HepG2 (cell line): ENCODE results near the gene BPGM. TPM values are rescaled to one million over a fixed set of nuclear protein-coding genes. Genes with fewer than 3 reads are reported as not detected.

Experiments used
- ATAC-seq: fragments of 200-7000 bp; cut with Tn5 transposase; 3 replicates; pipeline ENCODE4 v1.9.1; 2020; ENCODE audit warnings: mild to moderate bottlenecking, moderate library complexity
- BruUV-seq: library from RNA; stranded (reverse); fragments of 400-500 nt; replicated peaks from 2 replicates; lab custom pipeline; 2021; lab: Mats Ljungman, UMichigan
- CTCF ChIA-PET: fragments of 300-600 bp; formaldehyde crosslinking; extraction: SDS; loops from one replicate; lab custom pipeline; 2021; ENCODE audit warnings: low total read pairs, inconsistent platforms, low intra/inter-chr PET ratio; lab: Yijun Ruan, JAX
- POLR2A ChIA-PET: fragments of 350-600 bp; sonication (Branson Sonifier 250); formaldehyde crosslinking; loops from one replicate; lab custom pipeline; 2020; ENCODE audit warnings: antibody characterized with exemption, inconsistent platforms; lab: Yijun Ruan, JAX
- DNase-seq: peaks from one replicate; pipeline ENCODE4 v3.0.0-alpha.2; 2015; ENCODE audit warnings: low spot score
- FAIRE-seq: peaks from 3 replicates; lab custom pipeline; 2011; peaks lifted over from hg19 to GRCh38; lab: Jason Lieb, UNC
- H2AFZ ChIP-seq: one replicate; pipeline ENCODE4 v1.6.1; 2011; ENCODE audit warnings: low read length, inconsistent platforms
- H3K27ac ChIP-seq: fragments of 300-600 bp; 3 replicates; pipeline ENCODE4 v1.8.0; 2011; ENCODE audit warnings: mixed run types, mild to moderate bottlenecking, mixed read lengths, low read length, inconsistent platforms; ENCODE audit not compliant: insufficient read depth; ENCODE audit errors: extremely low read length
- H3K27me3 ChIP-seq, 2 experiments: fragments of 200-600 bp in 1 of 2; 2 replicates in 1 of 2; 3 replicates in 1 of 2; pipeline versions ENCODE4 v1.6.0 to v1.8.0; 2011; ENCODE audit warnings: low read length in 2 of 2, mild to moderate bottlenecking in 2 of 2, moderate library complexity in 2 of 2, inconsistent platforms in 1 of 2; ENCODE audit not compliant: insufficient read depth in 2 of 2, control insufficient read depth in 1 of 2
- H3K36me3 ChIP-seq, 2 experiments: fragments of 200-600 bp in 1 of 2; replicated peaks in 1 of 2; 2 replicates in 1 of 2; 3 replicates in 1 of 2; pipeline versions ENCODE4 v1.5.1 to v1.8.0; 2011; ENCODE audit warnings: low read length in 2 of 2, inconsistent platforms in 1 of 2; ENCODE audit not compliant: insufficient read depth in 2 of 2, control insufficient read depth in 1 of 2
- H3K4me1 ChIP-seq: 2 replicates; pipeline ENCODE4 v1.5.1; 2012; ENCODE audit warnings: low read length, inconsistent platforms; ENCODE audit not compliant: insufficient read depth
- H3K4me2 ChIP-seq: 2 replicates; pipeline ENCODE4 v1.6.0; 2011; ENCODE audit warnings: low read depth, low read length, inconsistent platforms
- H3K4me3 ChIP-seq, 3 experiments: fragments of 200-600 bp in 1 of 3; sonication (generic), shearing (Covaris generic) in 1 of 3; replicated peaks in 1 of 3; 2 replicates each; pipeline ENCODE4 v1.5.1; 2011 to 2016; ENCODE audit warnings: low read length in 3 of 3, inconsistent platforms in 2 of 3, low read depth in 2 of 3, mild to moderate bottlenecking in 2 of 3, control low read depth in 1 of 3, mixed read lengths in 1 of 3; ENCODE audit not compliant: insufficient read depth in 1 of 3
- H3K79me2 ChIP-seq: one replicate; pipeline ENCODE4 v1.6.1; 2011; ENCODE audit warnings: low read length, inconsistent platforms; ENCODE audit not compliant: insufficient read depth
- H3K9ac ChIP-seq: 2 replicates; pipeline ENCODE4 v1.6.0; 2011; ENCODE audit warnings: mild to moderate bottlenecking, low read depth, low read length, inconsistent platforms; ENCODE audit not compliant: insufficient read depth
- H3K9me3 ChIP-seq: 2 replicates; pipeline ENCODE4 v1.5.1; 2012; ENCODE audit warnings: mild to moderate bottlenecking, low read length
- H4K20me1 ChIP-seq: 2 replicates; pipeline ENCODE4 v1.6.0; 2011; ENCODE audit warnings: inconsistent platforms, mild to moderate bottlenecking, low read length, moderate library complexity; ENCODE audit not compliant: insufficient read depth
- CREM ChIP-seq, 2 experiments: sonication (generic) in 1 of 2; formaldehyde crosslinking in 1 of 2; IDR thresholded peaks; 2 replicates each; pipeline versions ENCODE4 v1.4.0 to v1.6.1; 2016 to 2020; ENCODE audit warnings: antibody characterized with exemption in 1 of 2, mild to moderate bottlenecking in 1 of 2, missing genetic modification reagents in 1 of 2
- ISL2 ChIP-seq: sonication (generic); formaldehyde crosslinking; IDR thresholded peaks from 2 replicates; pipeline ENCODE4 v1.5.0; 2020; ENCODE audit warnings: missing genetic modification reagents
- MEIS1 ChIP-seq: sonication (generic); formaldehyde crosslinking; IDR thresholded peaks from 2 replicates; pipeline ENCODE4 v1.9.0; 2021; ENCODE audit warnings: mild to moderate bottlenecking, missing genetic modification reagents, moderate library complexity, borderline replicate concordance
- MZF1 ChIP-seq: sonication (generic); formaldehyde crosslinking; IDR thresholded peaks from 2 replicates; pipeline ENCODE4 v1.8.1; 2023; ENCODE audit warnings: mild to moderate bottlenecking, missing genetic modification reagents, borderline replicate concordance
- PBX2 ChIP-seq: IDR thresholded peaks from 2 replicates; pipeline ENCODE4 v1.6.1; 2016; ENCODE audit warnings: control low read depth
- ZBTB20 ChIP-seq: sonication (generic); formaldehyde crosslinking; IDR thresholded peaks from 2 replicates; pipeline ENCODE4 v1.8.1; 2023; ENCODE audit warnings: missing genetic modification reagents, low read depth, mild to moderate bottlenecking, borderline replicate concordance
- ZFP1 ChIP-seq: IDR thresholded peaks from 2 replicates; pipeline ENCODE4 v1.6.1; 2016
- ZNF543 ChIP-seq: sonication (generic); formaldehyde crosslinking; IDR thresholded peaks from 2 replicates; pipeline ENCODE4 v1.4.0; 2020; ENCODE audit warnings: mild to moderate bottlenecking, missing genetic modification reagents
- ZNF556 ChIP-seq: sonication (generic); formaldehyde crosslinking; IDR thresholded peaks from 2 replicates; pipeline ENCODE4 v1.4.0; 2020; ENCODE audit warnings: mild to moderate bottlenecking, missing genetic modification reagents, borderline replicate concordance
- ZNF564 ChIP-seq: sonication (generic); formaldehyde crosslinking; IDR thresholded peaks from 2 replicates; pipeline ENCODE4 v1.8.1; 2023; ENCODE audit warnings: mild to moderate bottlenecking, missing genetic modification reagents
- ZNF674 ChIP-seq: sonication (generic); formaldehyde crosslinking; IDR thresholded peaks from 2 replicates; pipeline ENCODE4 v1.5.0; 2020; ENCODE audit warnings: low read depth, mild to moderate bottlenecking, missing genetic modification reagents
- WGBS: methylation state at CpG from one replicate; pipeline ENCODE4 v1.1.6; 2017; ENCODE audit warnings: low lambda C conversion rate; 5-methylcytosine and 5-hydroxymethylcytosine counted together
- in situ Hi-C: cut with HindIII; loops from 2 replicates; pipeline ENCODE4 v1.10.0; 2017; ENCODE audit warnings: low pct_unique_long_range_greater_than_20kb; ENCODE audit not compliant: extremely low pct_ligation_motif_present
- intact Hi-C: fragments of 100-400 bp; cut with micrococcal nuclease; formaldehyde crosslinking; loops from one replicate; pipeline ENCODE4 v1.10.0; 2022; ENCODE audit not compliant: unreplicated experiment
- polyA plus RNA-seq, 8 experiments: library from polyadenylated mRNA; depleted of rRNA in 3 of 8; stranded (reverse) in 7 of 8; unstranded in 1 of 8; fragments of >200 nt; fragmentation: Illumina TruSeq in 4 of 8; extraction: Trizol in 4 of 8; gene quantifications; 2 replicates each; pipeline versions ENCODE4 v1.2.1 to v1.2.3, GENCODE V29; 2011 to 2016; ENCODE audit warnings: low read depth in 4 of 8, missing spikeins in 1 of 8, mixed read lengths in 1 of 8; ENCODE audit not compliant: insufficient read depth in 1 of 8
- total RNA-seq, 5 experiments: library from RNA; depleted of rRNA; stranded (reverse); fragments of >200 nt; fragmentation: Illumina TruSeq; extraction: Trizol; gene quantifications; 2 replicates each; pipeline ENCODE4 v1.2.3, GENCODE V29; 2016; ENCODE audit warnings: low read depth in 1 of 5

Gene BPGM
- total and polyA plus RNA-seq, 2 of the 13 experiments (the other 11 are each of a cell fraction or from before 2014, with no cell fraction given) = 4.0 to 7.5 TPM

GRCh38 chr7:134637934-134638719 is 8.5 kb upstream of the BPGM start:
- CTCF ChIA-PET = no interaction called here

GRCh38 chr7:134639061-134639460 is 7.6 kb upstream of the BPGM start:
- in situ Hi-C loops = no loop called here
- no peak overlapping the region for H3K4me2 ChIP-seq
- no peaks in the 10 kb centered on the region for H3K27me3 ChIP-seq
- no TSS peak for BruUV-seq
- no peaks in the 10 kb centered on the region for H3K4me1 ChIP-seq
- TF ChIP-seq MZF1 (CRISPR knock-in tag) (no peak), ZNF564 (CRISPR knock-in tag) (no peak), ZNF674 (CRISPR knock-in tag) (no peak)
- no peak overlapping the region for H3K27ac ChIP-seq
- H3K4me3 ChIP-seq = no peak overlapping the region
- POLR2A ChIA-PET = no interaction called here
- H2AFZ ChIP-seq = no peak overlapping the region
- WGBS = 2% methylated on average over 3 of the region's 3 CpGs
- CTCF ChIA-PET = no interaction called here
- intact Hi-C loops = no loop called here
- FAIRE-seq (no peak), ATAC-seq (no peak), DNase-seq (no peak)
- H3K79me2 ChIP-seq = no peaks in the 10 kb centered on the region
- no peaks in the 10 kb centered on the region for H3K9me3 ChIP-seq
- H3K9ac ChIP-seq = no peak overlapping the region
- no peaks in the 10 kb centered on the region for H4K20me1 ChIP-seq
- no peaks in the 10 kb centered on the region for H3K36me3 ChIP-seq

More at GRCh38 chr7:134637934-134638719, 8.5 kb upstream of the BPGM start:
- TF ChIP-seq MEIS1 (CRISPR knock-in tag) (no peak), CREM (IDR thresholded peaks at IDR 0.05) (no peak), CREM (CRISPR knock-in tag; IDR thresholded peaks at IDR 0.05) (no peak), ZBTB20 (no peak), ZNF556 (no peak), ZFP1 (CRISPR knock-in tag) (no peak), ISL2 (no peak), PBX2 (CRISPR knock-in tag) (no peak), ZNF543 (CRISPR knock-in tag) (no peak)
- Histone ChIP-seq H3K4me1 (no peaks in the 10 kb centered on the region), H3K9ac (no peak overlapping the region), H3K79me2 (no peaks in the 10 kb centered on the region), H3K9me3 (no peaks in the 10 kb centered on the region), H4K20me1 (no peaks in the 10 kb centered on the region), H3K27ac (no peak overlapping the region), H3K4me3 (no peak overlapping the region), H2AFZ (no peak overlapping the region), H3K4me2 (no peak overlapping the region), H3K36me3 (no peaks in the 10 kb centered on the region), H3K27me3 (no peaks in the 10 kb centered on the region)
- no TSS peak for BruUV-seq
- WGBS = 18% methylated on average over 7 of the region's 7 CpGs
- in situ Hi-C loops = no loop called here
- POLR2A ChIA-PET = no interaction called here
- DNase-seq (no peak), ATAC-seq (no peak), FAIRE-seq (no peak)
- intact Hi-C loops = no loop called here
